GM23248 (cell line): ENCODE measurements around the gene SPTBN4. TPM values are rescaled to one million over a fixed set of nuclear protein-coding genes. Genes with fewer than 3 reads are reported as not detected.

Source experiments
- DNase-seq: peaks from one replicate; pipeline ENCODE4 v3.0.0-alpha.2; 2015
- H2AFZ ChIP-seq: fragments of 200-600 bp; sonication (generic); 2 replicates; pipeline ENCODE4 v1.6.1; 2016; ENCODE audit warnings: antibody characterized with exemption
- H3F3A ChIP-seq: fragments of 200-600 bp; sonication (generic); 2 replicates; pipeline ENCODE4 v1.6.1; 2016; ENCODE audit warnings: mild to moderate bottlenecking, antibody characterized with exemption, mixed run types; ENCODE audit not compliant: insufficient read depth
- H3K27ac ChIP-seq: fragments of 200-600 bp; sonication (generic); 2 replicates; pipeline ENCODE4 v1.5.1; 2016; ENCODE audit warnings: mild to moderate bottlenecking
- H3K27me3 ChIP-seq: fragments of 200-600 bp; sonication (generic); replicated peaks from 2 replicates; pipeline ENCODE4 v1.6.1; 2016; ENCODE audit warnings: mild to moderate bottlenecking; ENCODE audit not compliant: insufficient read depth
- H3K36me3 ChIP-seq: fragments of 200-600 bp; sonication (generic); 2 replicates; pipeline ENCODE4 v1.6.1; 2016; ENCODE audit warnings: low read depth, mild to moderate bottlenecking
- H3K4me1 ChIP-seq: fragments of 200-600 bp; sonication (generic); 2 replicates; pipeline ENCODE4 v1.6.1; 2016; ENCODE audit warnings: mild to moderate bottlenecking; ENCODE audit not compliant: insufficient read depth
- H3K4me2 ChIP-seq: fragments of 200-600 bp; sonication (generic); one replicate; pipeline ENCODE4 v1.6.1; 2016; ENCODE audit warnings: mild to moderate bottlenecking; ENCODE audit not compliant: unreplicated experiment
- H3K4me3 ChIP-seq: fragments of 200-600 bp; sonication (generic); 2 replicates; pipeline ENCODE4 v1.5.1; 2016; ENCODE audit warnings: mild to moderate bottlenecking
- H3K79me2 ChIP-seq: fragments of 200-600 bp; sonication (generic); 2 replicates; pipeline ENCODE4 v1.6.1; 2016; ENCODE audit warnings: mild to moderate bottlenecking; ENCODE audit not compliant: insufficient read depth
- H3K9ac ChIP-seq: fragments of 200-600 bp; sonication (generic); 2 replicates; pipeline ENCODE4 v1.6.1; 2016; ENCODE audit warnings: mild to moderate bottlenecking
- H3K9me2 ChIP-seq: fragments of 200-600 bp; sonication (generic); 2 replicates; pipeline ENCODE4 v1.6.1; 2016; ENCODE audit warnings: mixed run types, mild to moderate bottlenecking, moderate library complexity; ENCODE audit not compliant: insufficient read depth
- H3K9me3 ChIP-seq: fragments of 200-600 bp; sonication (generic); one replicate; pipeline ENCODE4 v1.6.1; 2017; ENCODE audit warnings: low read depth
- H4K20me1 ChIP-seq: fragments of 200-600 bp; sonication (generic); 2 replicates; pipeline ENCODE4 v1.6.0; 2016; ENCODE audit not compliant: insufficient read depth
- EZH2 ChIP-seq: fragments of 200-600 bp; sonication (generic); IDR thresholded peaks from 2 replicates; pipeline ENCODE4 v1.6.1; 2018; ENCODE audit warnings: antibody characterized with exemption, mild to moderate bottlenecking; ENCODE audit not compliant: insufficient read depth, poor library complexity, severe bottlenecking
- EZH2phosphoT487 ChIP-seq: fragments of 200-600 bp; sonication (generic); IDR thresholded peaks from 2 replicates; pipeline ENCODE4 v1.6.1; 2018; ENCODE audit warnings: antibody characterized with exemption, moderate library complexity, mild to moderate bottlenecking, low read depth; ENCODE audit not compliant: insufficient read depth
- WGBS, 2 experiments: methylation state at CpG; one replicate each; pipeline ENCODE4 v1.1.6; 2015 to 2017; ENCODE audit warnings: low lambda C conversion rate in 2 of 2, low coverage in 1 of 2; ENCODE audit errors: missing lambda C conversion rate in 2 of 2; 5-methylcytosine and 5-hydroxymethylcytosine counted together
- in situ Hi-C: fragments of 300-500 bp; cut with MboI; formaldehyde crosslinking; loops from 2 replicates; pipeline ENCODE4 v1.15.0; 2020
- polyA plus RNA-seq: library from polyadenylated mRNA; unstranded; fragments of >200 nt; fragmentation: Nextera tagmentation; extraction: Ambion mirVana; gene quantifications from 2 replicates; pipeline ENCODE4 v1.2.1, GENCODE V29; 2016
- total RNA-seq: library from RNA; depleted of rRNA; stranded (reverse); fragments of >200 nt; shearing (Covaris generic); gene quantifications from 2 replicates; pipeline ENCODE4 v1.2.3, GENCODE V29; 2014

SPTBN4 gene
- total and polyA plus RNA-seq, 2 experiments from 2014 or later, result 0.69 to 2.1 TPM

DNA sequence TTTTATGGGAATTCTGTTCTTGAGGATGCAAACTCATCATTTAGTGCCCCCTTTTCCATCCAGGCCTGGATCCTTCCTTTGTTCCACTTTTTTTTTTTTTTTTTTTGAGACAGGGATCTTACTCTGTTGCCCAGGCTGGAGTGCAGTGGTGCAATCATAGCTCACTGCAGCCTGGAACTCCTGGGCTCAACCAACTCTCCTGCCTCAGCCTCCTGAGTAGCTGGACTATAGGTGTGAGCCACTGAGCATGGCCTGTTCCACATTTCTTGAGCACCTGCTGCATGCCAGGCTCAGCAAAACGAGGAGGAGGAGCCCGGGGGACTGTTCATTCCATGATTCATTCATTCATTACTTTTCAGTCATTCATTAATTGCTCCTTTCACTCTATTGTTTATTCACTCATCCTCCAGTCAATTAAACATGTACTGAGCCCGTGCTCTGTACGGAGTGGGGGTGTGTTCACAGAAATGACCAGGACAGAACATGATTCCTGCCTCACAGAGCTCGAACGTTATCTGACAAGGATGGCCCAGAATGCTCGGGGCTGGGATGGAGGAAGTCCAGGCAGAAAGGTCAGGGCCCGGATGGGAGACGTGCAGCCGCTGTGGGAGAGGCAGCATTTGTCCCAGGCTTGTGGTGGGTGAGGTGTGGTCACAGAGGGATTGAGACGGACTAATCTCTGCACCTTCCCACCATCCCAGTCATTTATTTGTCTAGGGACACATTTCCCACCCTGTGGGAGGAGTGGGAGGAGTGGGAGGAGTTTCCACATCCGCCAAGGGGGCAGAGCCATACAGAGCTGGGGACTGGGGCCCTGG is 58.6 kb downstream of the SPTBN4 start:
- H2AFZ ChIP-seq, result no peak overlapping the region
- H3K9me2 ChIP-seq, result no peaks in the 10 kb centered on the region
- H3K4me1 ChIP-seq, result no peaks in the 10 kb centered on the region
- in situ Hi-C loops, result no loop called here
- H3K4me3 ChIP-seq, result no peak overlapping the region
- no peaks in the 10 kb centered on the region for H3K79me2 ChIP-seq
- WGBS, 2 experiments, result 46 to 47% methylated on average over 12 of the region's 12 CpGs
- H3K27ac ChIP-seq, result no peak overlapping the region
- H4K20me1 ChIP-seq, result no peaks in the 10 kb centered on the region
- no peak overlapping the region for H3K4me2 ChIP-seq
- H3K9me3 ChIP-seq, result no peaks in the 10 kb centered on the region
- no peak for DNase-seq
- no peaks in the 10 kb centered on the region for H3F3A ChIP-seq
- TF ChIP-seq EZH2, result no peak
- no peak for TF ChIP-seq EZH2phosphoT487
- H3K36me3 ChIP-seq, result no peaks in the 10 kb centered on the region
- H3K9ac ChIP-seq, result no peak overlapping the region
- H3K27me3 ChIP-seq, result no peaks in the 10 kb centered on the region; the same call in 1 of the 2 replicates

DNA sequence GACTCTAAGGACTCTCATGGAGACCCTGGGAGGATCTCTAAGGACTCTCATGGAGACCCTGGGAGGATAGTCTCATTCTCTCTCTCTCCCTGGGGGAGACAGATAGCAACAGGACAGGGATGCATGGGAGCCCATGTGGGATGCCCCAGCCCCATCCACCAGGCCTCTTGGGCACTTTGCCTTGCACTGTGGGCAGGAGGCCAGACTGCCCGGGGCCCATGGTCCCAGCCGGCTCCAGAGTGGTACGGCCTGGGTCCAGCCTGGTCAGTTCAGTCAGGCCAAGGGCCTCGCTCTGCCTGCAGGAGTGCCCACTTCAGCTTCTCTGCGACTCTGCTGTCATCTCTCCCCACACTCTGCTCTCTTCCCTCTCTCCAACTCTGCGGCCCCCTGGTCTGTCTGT is 61.3 kb downstream of the SPTBN4 start:
- Histone ChIP-seq H3K4me3 (no peak overlapping the region), H3K27ac (no peak overlapping the region), H3K79me2 (no peaks in the 10 kb centered on the region), H3K4me2 (no peak overlapping the region), H3K9me2 (no peaks in the 10 kb centered on the region), H3K27me3 (peaks cover 10% of the 10 kb centered on the region; the same call in 1 of the 2 replicates), H3F3A (no peaks in the 10 kb centered on the region), H3K4me1 (no peaks in the 10 kb centered on the region), H3K9me3 (no peaks in the 10 kb centered on the region), H3K36me3 (no peaks in the 10 kb centered on the region), H2AFZ (no peak overlapping the region), H3K9ac (no peak overlapping the region), H4K20me1 (no peaks in the 10 kb centered on the region)
- TF ChIP-seq EZH2phosphoT487, result no peak
- TF ChIP-seq EZH2, result no peak
- DNase-seq, result no peak
- in situ Hi-C loops, result no loop called here
- WGBS, 2 experiments, result 62 to 76% methylated on average over 6 of the region's 6 CpGs

DNA sequence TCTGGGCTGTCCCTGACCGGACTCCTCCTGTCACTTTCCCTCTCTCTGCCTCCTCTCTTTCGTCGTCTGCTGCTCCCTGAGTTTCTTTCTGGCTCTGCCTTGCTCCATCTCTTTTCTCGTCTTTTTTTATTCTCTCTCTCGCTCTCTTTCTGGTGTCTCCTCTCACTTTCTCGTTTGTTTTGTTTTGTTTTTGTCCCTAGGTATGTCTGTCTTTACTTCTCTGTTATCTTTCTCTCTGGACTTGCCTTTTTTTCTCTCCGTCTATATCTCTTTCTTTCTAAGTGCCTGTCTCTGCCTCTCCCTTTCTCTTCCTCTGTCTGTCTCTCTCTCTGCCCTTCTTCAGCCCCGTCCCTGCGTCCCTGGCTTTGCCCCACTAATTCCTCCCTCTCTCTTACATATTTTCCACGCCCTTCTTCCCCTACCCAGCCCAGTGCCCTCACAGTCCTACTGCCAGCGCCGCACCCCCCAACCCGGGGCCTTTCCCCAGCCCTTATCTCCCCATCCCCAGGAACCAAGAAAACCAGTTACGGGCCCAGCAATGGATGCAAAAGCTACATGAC is 61.8 kb downstream of the SPTBN4 start:
- H3K4me3 ChIP-seq, result no peak overlapping the region
- no peak overlapping the region for H3K9ac ChIP-seq
- H4K20me1 ChIP-seq, result no peaks in the 10 kb centered on the region
- in situ Hi-C loops, result no loop called here
- no peaks in the 10 kb centered on the region for H3F3A ChIP-seq
- H3K27me3 ChIP-seq, result peaks cover 10% of the 10 kb centered on the region; the same call in 1 of the 2 replicates
- H3K79me2 ChIP-seq, result no peaks in the 10 kb centered on the region
- no peaks in the 10 kb centered on the region for H3K4me1 ChIP-seq
- TF ChIP-seq EZH2phosphoT487, result no peak
- no peak for TF ChIP-seq EZH2
- peak overlapping the region; percentile 80 for H2AFZ ChIP-seq
- no peaks in the 10 kb centered on the region for H3K9me2 ChIP-seq
- H3K4me2 ChIP-seq, result no peak overlapping the region
- no peaks in the 10 kb centered on the region for H3K36me3 ChIP-seq
- 47 to 55% methylated on average over 12 to 14 of the region's 14 CpGs for WGBS, 2 experiments
- no peak overlapping the region for H3K27ac ChIP-seq
- DNase-seq, result no peak
- no peaks in the 10 kb centered on the region for H3K9me3 ChIP-seq

- 6 to 9% methylated on average over 45 to 48 of the region's 54 CpGs for WGBS, 2 experiments
- Histone ChIP-seq H3K79me2 (no peaks in the 10 kb centered on the region), H3K27ac (no peak overlapping the region)
Observed at GRCh38 chr19:40529093-40529954, 62.5 kb downstream of the SPTBN4 start.

More at GRCh38 chr19:40529093-40529954, 62.5 kb downstream of the SPTBN4 start:
- H4K20me1 ChIP-seq, result no peaks in the 10 kb centered on the region
- DNase-seq, result peak; percentile 85
- no peaks in the 10 kb centered on the region for H3K9me2 ChIP-seq
- TF ChIP-seq EZH2phosphoT487, result no peak
- TF ChIP-seq EZH2, result no peak
- H3K4me2 ChIP-seq, result peak overlapping the region; percentile 72
- H3K27me3 ChIP-seq, result peaks cover 10% of the 10 kb centered on the region; the same call in 1 of the 2 replicates
- no peaks in the 10 kb centered on the region for H3K9me3 ChIP-seq
- in situ Hi-C loops, result no loop called here
- peak overlapping the region; percentile 80 for H2AFZ ChIP-seq
- no peaks in the 10 kb centered on the region for H3F3A ChIP-seq
- no peaks in the 10 kb centered on the region for H3K36me3 ChIP-seq
- no peaks in the 10 kb centered on the region for H3K4me1 ChIP-seq
- H3K9ac ChIP-seq, result peak overlapping the region; percentile 30; the same call in 1 of the 2 replicates
- H3K4me3 ChIP-seq, result peak overlapping the region; percentile 65
